ENCODE measurements around the gene TLK1.

Gene TLK1

DNA sequence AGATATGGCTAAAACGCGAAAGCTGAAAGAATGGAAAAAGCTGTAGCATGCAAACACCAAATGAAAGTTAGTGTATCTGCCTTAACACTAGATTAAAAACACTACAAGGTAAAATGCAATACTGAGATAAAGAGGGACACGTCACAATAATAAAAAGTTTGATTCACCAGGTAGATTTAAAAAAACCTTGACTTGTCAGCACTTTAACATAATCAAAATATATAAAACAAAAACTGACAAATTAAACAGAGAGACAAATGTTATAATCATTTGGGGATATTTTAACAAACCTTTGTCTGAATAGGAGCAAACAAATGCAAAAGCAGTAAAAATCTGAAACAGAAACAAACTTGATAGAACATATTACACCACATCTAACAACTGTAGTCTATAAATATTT, 18.3 kb downstream of the TLK1 start:
- Histone ChIP-seq H3K36me3 (ENCODE audit: control insufficient read depth, insufficient read depth, low read length) (no peaks in the 10 kb centered on the region), H3K27ac (ENCODE audit: low read depth, low read length, severe bottlenecking) (no peak overlapping the region), H3K4me1 (ENCODE audit: control insufficient read depth, insufficient read depth, low read length, poor library complexity, severe bottlenecking) (peaks cover 7% of the 10 kb centered on the region), H3K4me3 (ENCODE audit: extremely low read depth, insufficient read depth, low read length, poor library complexity, severe bottlenecking) (no peak overlapping the region), H3K9me3 (ENCODE audit: control insufficient read depth, low read length) (no peaks in the 10 kb centered on the region)
- WGBS, 2 experiments (ENCODE audit: insufficient coverage in 2 of 2) = no CpG with 5 or more reads among the region's 3 CpGs

DNA sequence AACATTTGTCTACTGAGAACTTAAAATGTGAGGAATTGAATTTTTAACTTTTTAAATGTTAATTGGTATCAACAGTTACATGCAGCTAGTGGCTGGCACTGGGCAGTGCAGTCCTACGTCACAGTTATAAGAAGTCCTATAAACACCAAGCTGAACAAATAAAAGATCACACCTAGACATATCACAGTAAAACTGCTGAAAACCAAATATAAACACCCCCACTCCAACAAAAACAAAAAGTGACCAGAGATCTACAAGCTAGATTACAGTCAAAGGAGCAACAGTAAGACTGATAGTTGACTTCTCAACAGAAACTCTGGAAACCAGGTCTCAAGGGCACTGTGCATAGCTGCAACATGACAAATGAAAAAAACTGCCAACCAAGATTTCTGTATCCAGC, 19.4 kb downstream of the TLK1 start:
- Histone ChIP-seq H3K36me3 (ENCODE audit: control insufficient read depth, insufficient read depth, low read length) (no peaks in the 10 kb centered on the region), H3K27ac (ENCODE audit: low read depth, low read length, severe bottlenecking) (no peak overlapping the region), H3K4me1 (ENCODE audit: control insufficient read depth, insufficient read depth, low read length, poor library complexity, severe bottlenecking) (peaks cover 7% of the 10 kb centered on the region), H3K9me3 (ENCODE audit: control insufficient read depth, low read length) (no peaks in the 10 kb centered on the region), H3K4me3 (ENCODE audit: extremely low read depth, insufficient read depth, low read length, poor library complexity, severe bottlenecking) (no peak overlapping the region)
- 100% methylated on average over 1 of the region's 1 CpG; no CpG with 5 or more reads in 1 of the 2 experiments for WGBS, 2 experiments (ENCODE audit: insufficient coverage in 2 of 2)

DNA sequence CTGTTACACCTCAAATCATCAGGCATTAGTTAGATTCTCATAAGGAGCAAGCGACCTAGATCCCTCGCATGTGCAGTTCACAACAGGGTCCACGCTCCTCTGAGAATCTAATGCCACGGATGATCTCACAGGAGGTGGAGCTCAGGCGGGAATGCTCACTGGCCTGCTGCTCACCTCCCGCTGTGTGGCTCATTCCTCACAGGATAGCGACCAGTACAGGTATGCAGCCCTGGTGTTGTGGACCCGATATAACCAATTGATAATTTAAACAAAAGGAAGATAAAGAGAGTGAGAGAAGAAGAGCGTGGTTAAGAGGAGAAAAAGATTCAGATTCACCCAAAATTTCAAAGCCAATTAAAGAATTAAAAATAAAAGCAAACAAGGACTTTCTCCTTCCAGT, 20.8 kb downstream of the TLK1 start:
- Histone ChIP-seq H3K27ac (ENCODE audit: low read depth, low read length, severe bottlenecking) (no peak overlapping the region), H3K4me3 (ENCODE audit: extremely low read depth, insufficient read depth, low read length, poor library complexity, severe bottlenecking) (no peak overlapping the region), H3K4me1 (ENCODE audit: control insufficient read depth, insufficient read depth, low read length, poor library complexity, severe bottlenecking) (peaks cover 7% of the 10 kb centered on the region), H3K36me3 (ENCODE audit: control insufficient read depth, insufficient read depth, low read length) (no peaks in the 10 kb centered on the region), H3K9me3 (ENCODE audit: control insufficient read depth, low read length) (no peaks in the 10 kb centered on the region)
- 88 to 91% methylated on average over 4 to 6 of the region's 9 CpGs for WGBS, 2 experiments (ENCODE audit: insufficient coverage in 2 of 2)

DNA sequence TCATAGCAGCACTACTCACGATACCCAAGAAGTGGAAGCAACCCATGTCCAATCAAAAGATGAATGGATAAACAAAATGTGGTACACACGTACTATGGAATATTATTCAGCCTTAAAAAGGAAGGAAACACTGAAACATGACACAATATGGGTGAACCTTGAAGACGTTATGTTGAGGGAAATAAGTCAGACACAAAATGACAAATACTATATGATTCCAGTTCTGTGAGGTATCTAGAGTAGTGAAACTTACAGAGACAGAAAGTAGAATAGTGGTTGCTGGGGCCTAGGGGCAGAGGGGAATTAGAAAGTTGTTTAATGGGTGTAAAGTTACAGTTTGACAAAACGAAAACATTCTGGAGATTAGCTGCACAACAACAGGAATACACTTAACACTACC, 24.7 kb downstream of the TLK1 start:
- WGBS, 2 experiments (ENCODE audit: insufficient coverage in 2 of 2) = 90 to 100% methylated on average over 1 to 2 of the region's 4 CpGs
- no peaks in the 10 kb centered on the region for H3K9me3 ChIP-seq (ENCODE audit: control insufficient read depth, low read length)
- no peak overlapping the region for H3K4me3 ChIP-seq (ENCODE audit: extremely low read depth, insufficient read depth, low read length, poor library complexity, severe bottlenecking)
- H3K4me1 ChIP-seq (ENCODE audit: control insufficient read depth, insufficient read depth, low read length, poor library complexity, severe bottlenecking) = no peaks in the 10 kb centered on the region
- no peaks in the 10 kb centered on the region for H3K36me3 ChIP-seq (ENCODE audit: control insufficient read depth, insufficient read depth, low read length)
- H3K27ac ChIP-seq (ENCODE audit: low read depth, low read length, severe bottlenecking) = no peak overlapping the region

DNA sequence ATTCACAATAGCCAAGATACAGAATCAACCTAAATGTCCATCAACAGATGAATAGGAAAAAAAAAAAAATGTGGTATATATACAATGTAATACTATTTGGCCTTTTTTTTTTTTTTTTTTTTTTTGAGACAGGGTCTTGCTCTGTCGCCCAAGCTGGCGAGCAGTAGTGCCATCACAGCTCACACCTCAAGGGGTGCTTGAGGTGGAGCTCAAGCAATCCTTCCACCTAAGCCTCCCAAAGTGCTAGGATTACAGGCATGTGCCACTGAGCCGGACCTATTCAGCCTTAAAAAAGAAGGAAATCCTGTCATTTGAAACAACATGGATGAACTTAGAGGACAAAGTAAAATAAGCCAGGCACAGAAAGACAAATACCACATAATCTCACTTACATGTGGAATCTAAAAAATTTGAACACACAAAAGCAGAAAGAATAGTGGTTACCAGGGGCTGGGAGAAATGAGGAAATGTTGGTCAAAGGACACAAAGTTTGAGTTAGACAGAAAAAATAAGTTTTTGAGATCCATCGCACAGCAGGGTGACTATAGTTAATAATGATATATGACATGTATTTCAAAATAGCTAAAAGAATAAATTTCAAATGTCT, 26.0 kb downstream of the TLK1 start:
- Histone ChIP-seq H3K27ac (ENCODE audit: low read depth, low read length, severe bottlenecking) (no peak overlapping the region), H3K4me1 (ENCODE audit: control insufficient read depth, insufficient read depth, low read length, poor library complexity, severe bottlenecking) (no peaks in the 10 kb centered on the region), H3K36me3 (ENCODE audit: control insufficient read depth, insufficient read depth, low read length) (no peaks in the 10 kb centered on the region), H3K9me3 (ENCODE audit: control insufficient read depth, low read length) (no peaks in the 10 kb centered on the region), H3K4me3 (ENCODE audit: extremely low read depth, insufficient read depth, low read length, poor library complexity, severe bottlenecking) (no peak overlapping the region)
- 100% methylated on average over 1 of the region's 4 CpGs for WGBS, 2 experiments (ENCODE audit: insufficient coverage in 2 of 2)

DNA sequence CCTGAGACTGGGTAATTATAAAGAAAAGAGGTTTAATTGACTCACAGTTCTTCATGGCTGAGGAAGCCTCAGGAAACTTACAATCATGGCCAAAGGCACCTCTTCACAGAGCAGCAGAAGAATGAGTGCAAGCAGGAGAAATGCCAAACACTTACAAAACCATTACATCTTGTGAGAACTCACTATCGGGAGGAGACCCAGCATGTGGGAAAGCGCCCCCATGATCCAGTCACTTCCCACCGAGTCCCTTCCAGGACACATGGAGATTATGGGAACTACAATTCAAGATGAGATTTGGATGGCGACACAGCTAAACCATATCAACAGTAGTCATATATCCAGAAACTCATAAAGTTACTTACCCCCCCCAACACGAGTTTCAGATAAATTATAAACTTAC, 28.6 kb downstream of the TLK1 start:
- H3K36me3 ChIP-seq (ENCODE audit: control insufficient read depth, insufficient read depth, low read length) = no peaks in the 10 kb centered on the region
- no peak overlapping the region for H3K27ac ChIP-seq (ENCODE audit: low read depth, low read length, severe bottlenecking)
- H3K9me3 ChIP-seq (ENCODE audit: control insufficient read depth, low read length) = no peaks in the 10 kb centered on the region
- no peaks in the 10 kb centered on the region for H3K4me1 ChIP-seq (ENCODE audit: control insufficient read depth, insufficient read depth, low read length, poor library complexity, severe bottlenecking)
- no peak overlapping the region for H3K4me3 ChIP-seq (ENCODE audit: extremely low read depth, insufficient read depth, low read length, poor library complexity, severe bottlenecking)
- WGBS, 2 experiments (ENCODE audit: insufficient coverage in 2 of 2) = 53 to 100% methylated on average over 1 to 3 of the region's 5 CpGs

DNA sequence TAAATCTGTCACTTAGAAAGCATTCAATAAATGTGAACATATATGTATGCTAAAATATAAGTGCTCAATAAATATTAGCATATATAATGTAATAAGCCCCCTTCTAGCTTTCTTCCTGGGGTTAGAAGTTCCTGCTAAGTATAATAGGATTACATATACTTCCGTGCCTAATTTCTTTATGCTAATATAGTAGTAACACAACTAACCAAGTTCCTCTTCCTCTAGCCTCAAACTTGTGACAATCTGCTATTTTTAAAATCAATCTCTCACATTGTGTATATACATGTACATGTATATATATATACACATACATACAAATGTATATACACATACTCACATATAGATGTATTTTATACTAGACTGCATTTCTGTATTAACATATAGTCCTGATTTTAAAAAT, 32.2 kb downstream of the TLK1 start:
- H3K4me1 ChIP-seq (ENCODE audit: control insufficient read depth, insufficient read depth, low read length, poor library complexity, severe bottlenecking) = no peaks in the 10 kb centered on the region
- WGBS, 2 experiments (ENCODE audit: insufficient coverage in 2 of 2) = no CpG with 5 or more reads among the region's 1 CpG
- no peak overlapping the region for H3K4me3 ChIP-seq (ENCODE audit: extremely low read depth, insufficient read depth, low read length, poor library complexity, severe bottlenecking)
- no peaks in the 10 kb centered on the region for H3K36me3 ChIP-seq (ENCODE audit: control insufficient read depth, insufficient read depth, low read length)
- H3K9me3 ChIP-seq (ENCODE audit: control insufficient read depth, low read length) = no peaks in the 10 kb centered on the region
- H3K27ac ChIP-seq (ENCODE audit: low read depth, low read length, severe bottlenecking) = no peak overlapping the region

DNA sequence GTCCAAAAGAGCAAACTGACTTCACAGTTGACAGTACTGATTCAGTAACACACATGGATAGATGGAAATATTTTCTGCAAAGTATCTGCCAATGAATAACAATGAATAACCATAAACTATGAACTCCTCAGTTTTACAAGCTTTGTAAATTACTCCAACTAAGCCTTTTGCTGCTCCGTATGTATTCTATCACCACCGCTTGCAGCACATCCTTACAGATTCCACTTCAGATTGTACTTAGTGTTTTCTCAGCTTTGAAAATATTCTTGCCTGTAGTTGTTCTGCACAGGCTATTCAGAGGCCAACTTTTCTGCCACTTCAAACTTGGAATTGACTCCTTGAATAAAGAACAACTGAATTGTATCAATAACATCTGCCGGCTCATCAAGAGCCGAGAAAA, 36.2 kb downstream of the TLK1 start:
- Histone ChIP-seq H3K4me3 (ENCODE audit: extremely low read depth, insufficient read depth, low read length, poor library complexity, severe bottlenecking) (no peak overlapping the region), H3K27ac (ENCODE audit: low read depth, low read length, severe bottlenecking) (no peak overlapping the region), H3K9me3 (ENCODE audit: control insufficient read depth, low read length) (no peaks in the 10 kb centered on the region), H3K36me3 (ENCODE audit: control insufficient read depth, insufficient read depth, low read length) (no peaks in the 10 kb centered on the region), H3K4me1 (ENCODE audit: control insufficient read depth, insufficient read depth, low read length, poor library complexity, severe bottlenecking) (no peaks in the 10 kb centered on the region)
- 69 to 88% methylated on average over 2 to 4 of the region's 4 CpGs for WGBS, 2 experiments (ENCODE audit: insufficient coverage in 2 of 2)

DNA sequence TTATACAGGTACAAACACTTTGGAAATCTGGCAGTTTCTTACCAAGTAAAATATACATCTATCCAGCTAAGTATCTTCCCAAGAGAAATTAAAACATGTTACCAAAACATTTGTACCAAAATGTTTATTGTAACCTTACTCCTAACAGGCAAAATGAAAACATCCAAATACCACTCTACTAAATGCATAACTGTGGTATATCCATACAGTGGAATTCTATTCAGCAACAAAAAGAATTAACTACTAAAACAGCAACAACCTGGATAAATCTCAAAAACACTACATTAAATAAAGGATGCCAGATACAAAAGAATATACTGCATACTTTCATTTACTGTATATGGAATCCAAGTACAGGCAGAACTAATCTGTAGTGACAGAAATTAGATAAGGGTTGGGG, 51.1 kb downstream of the TLK1 start:
- Histone ChIP-seq H3K4me1 (ENCODE audit: control insufficient read depth, insufficient read depth, low read length, poor library complexity, severe bottlenecking) (no peaks in the 10 kb centered on the region), H3K36me3 (ENCODE audit: control insufficient read depth, insufficient read depth, low read length) (peaks cover 18% of the 10 kb centered on the region), H3K4me3 (ENCODE audit: extremely low read depth, insufficient read depth, low read length, poor library complexity, severe bottlenecking) (no peak overlapping the region), H3K9me3 (ENCODE audit: control insufficient read depth, low read length) (no peaks in the 10 kb centered on the region), H3K27ac (ENCODE audit: low read depth, low read length, severe bottlenecking) (no peak overlapping the region)

DNA sequence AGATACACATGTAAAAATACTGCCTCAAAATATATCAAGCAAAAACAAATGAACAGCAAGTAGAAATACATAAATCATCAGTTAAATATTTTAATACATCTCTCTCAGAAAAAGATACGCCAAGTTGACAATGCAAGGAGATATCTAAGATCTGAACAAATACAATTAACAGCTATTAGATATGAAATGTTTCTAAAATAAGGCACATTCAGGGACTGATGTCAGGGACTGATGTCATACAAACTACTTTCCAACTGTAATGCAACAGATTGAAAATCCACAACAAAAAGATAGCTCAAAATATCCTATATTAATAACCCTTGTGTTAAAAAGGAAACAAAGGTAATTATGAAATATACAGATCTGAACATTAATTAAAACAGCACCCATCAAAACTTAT, 51.7 kb downstream of the TLK1 start:
- H3K4me3 ChIP-seq (ENCODE audit: extremely low read depth, insufficient read depth, low read length, poor library complexity, severe bottlenecking) = no peak overlapping the region
- H3K9me3 ChIP-seq (ENCODE audit: control insufficient read depth, low read length) = no peaks in the 10 kb centered on the region
- no CpG with 5 or more reads among the region's 1 CpG for WGBS, 2 experiments (ENCODE audit: insufficient coverage in 2 of 2)
- H3K4me1 ChIP-seq (ENCODE audit: control insufficient read depth, insufficient read depth, low read length, poor library complexity, severe bottlenecking) = no peaks in the 10 kb centered on the region
- H3K27ac ChIP-seq (ENCODE audit: low read depth, low read length, severe bottlenecking) = no peak overlapping the region
- H3K36me3 ChIP-seq (ENCODE audit: control insufficient read depth, insufficient read depth, low read length) = peaks cover 14% of the 10 kb centered on the region

DNA sequence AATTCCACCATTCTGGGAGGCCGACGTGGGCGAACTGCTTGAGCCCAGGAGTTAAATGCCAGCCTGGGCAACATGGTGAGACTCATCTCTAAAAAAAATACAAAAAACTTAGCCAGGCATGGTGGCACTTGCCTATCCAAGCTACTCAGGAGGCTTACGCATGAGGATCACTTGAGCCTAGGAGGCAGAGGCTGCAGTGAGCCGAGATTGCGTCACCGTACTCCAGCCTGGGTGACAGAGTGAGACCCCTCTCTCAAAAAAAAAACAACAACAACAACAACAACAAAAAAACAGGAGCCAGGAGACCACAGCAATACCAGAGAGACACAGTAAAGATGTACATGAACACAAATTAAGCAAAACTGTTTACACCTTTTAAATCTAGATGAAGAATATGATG, 52.9 kb downstream of the TLK1 start:
- Histone ChIP-seq H3K36me3 (ENCODE audit: control insufficient read depth, insufficient read depth, low read length) (peaks cover 14% of the 10 kb centered on the region), H3K9me3 (ENCODE audit: control insufficient read depth, low read length) (no peaks in the 10 kb centered on the region), H3K27ac (ENCODE audit: low read depth, low read length, severe bottlenecking) (no peak overlapping the region), H3K4me1 (ENCODE audit: control insufficient read depth, insufficient read depth, low read length, poor library complexity, severe bottlenecking) (no peaks in the 10 kb centered on the region), H3K4me3 (ENCODE audit: extremely low read depth, insufficient read depth, low read length, poor library complexity, severe bottlenecking) (no peak overlapping the region)
- WGBS, 2 experiments (ENCODE audit: insufficient coverage in 2 of 2) = 95 to 98% methylated on average over 7 of the region's 7 CpGs

Data from mesodermal cell (in vitro differentiated cells).